Lower lobe of right lung (tissue), 2 donors: ENCODE data around the gene PCDHGB1. TPM values are rescaled to one million over a fixed set of nuclear protein-coding genes. Genes with fewer than 3 reads are reported as not detected.

Source experiments
- ATAC-seq, 2 donors: fragments of 200-7000 bp; cut with Tn5 transposase; one replicate each; pipeline ENCODE4 v1.9.1; 2020 to 2022; ENCODE audit warnings: mild to moderate bottlenecking in 2 of 2, moderate library complexity in 2 of 2
- DNase-seq: peaks from one replicate; pipeline ENCODE4 v3.0.0-alpha.2; 2020
- H3K27ac ChIP-seq: fragments of 200-600 bp; one replicate; pipeline ENCODE4 v1.8.0; 2022
- H3K27me3 ChIP-seq: fragments of 200-600 bp; one replicate; pipeline ENCODE4 v1.8.0; 2022; ENCODE audit warnings: low read depth
- H3K36me3 ChIP-seq: fragments of 200-600 bp; one replicate; pipeline ENCODE4 v1.8.0; 2022; ENCODE audit warnings: mild to moderate bottlenecking
- H3K4me1 ChIP-seq: fragments of 200-600 bp; one replicate; pipeline ENCODE4 v1.8.0; 2022
- H3K4me3 ChIP-seq: fragments of 200-600 bp; one replicate; pipeline ENCODE4 v1.8.0; 2022; ENCODE audit warnings: mild to moderate bottlenecking
- H3K9me3 ChIP-seq: fragments of 200-600 bp; one replicate; pipeline ENCODE4 v1.8.0; 2022
- intact Hi-C: fragments of 100-400 bp; cut with DNase I; formaldehyde crosslinking; loops from one replicate; pipeline ENCODE4 v1.11.0; 2022
- total RNA-seq: library from RNA; stranded (reverse); fragmentation: NEBNext Ultra II Directional; extraction: Animal tissue kit (Norgen Biotek cat#: 25700); gene quantifications from one replicate; pipeline ENCODE4 v1.2.1, GENCODE V29; 2021
- TF ChIP-seq, protein P1 (sequence below): fragments of 200-600 bp; IDR thresholded peaks from one replicate; pipeline ENCODE4 v1.8.0; 2022; ENCODE audit warnings: antibody characterized with exemption, mild to moderate bottlenecking
- donor health status: DM: no; HTN: yes; CAD: no; lungs with severe emphysema.

PCDHGB1 gene
- total RNA-seq, 1 donor from 2014 or later: 1.8 TPM

DNA sequence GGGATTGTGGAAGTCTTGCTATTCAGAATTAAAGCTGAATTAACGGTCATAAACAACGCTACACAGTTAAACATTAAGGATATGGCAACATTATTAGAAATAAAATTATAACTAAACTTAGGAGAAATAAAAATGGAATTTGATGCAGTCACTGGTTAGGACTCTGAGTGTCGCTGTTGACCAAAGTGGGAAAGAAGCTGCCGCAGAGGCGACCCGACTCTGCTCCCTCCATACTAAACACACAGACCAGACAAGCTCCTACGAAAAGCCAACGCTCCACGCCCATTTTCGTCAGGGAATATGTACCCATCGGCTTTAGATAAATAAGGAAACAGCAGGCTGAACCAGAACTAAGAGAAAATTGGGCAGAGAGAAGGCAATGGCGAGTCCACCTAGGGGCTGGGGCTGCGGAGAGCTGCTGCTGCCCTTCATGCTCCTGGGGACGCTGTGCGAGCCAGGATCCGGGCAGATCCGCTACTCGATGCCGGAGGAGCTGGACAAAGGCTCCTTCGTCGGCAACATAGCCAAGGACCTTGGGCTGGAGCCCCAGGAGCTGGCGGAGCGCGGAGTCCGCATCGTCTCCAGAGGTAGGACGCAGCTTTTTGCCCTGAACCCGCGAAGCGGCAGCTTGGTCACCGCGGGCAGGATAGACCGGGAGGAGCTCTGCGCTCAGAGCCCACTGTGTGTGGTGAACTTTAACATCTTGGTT, 14.2 kb downstream of the PCDHGB1 start, which contains the start of gene PCDHGA5:
TSS of gene PCDHGA5 (plus strand) at position 211 of the 709 bp plus-strand sequence. CDS start at position 380, 169 bp downstream.
- Histone ChIP-seq H3K9me3 (peaks cover 79% of the 10 kb centered on the region), H3K4me1 (no peaks in the 10 kb centered on the region), H3K36me3 (no peaks in the 10 kb centered on the region), H3K27me3 (peaks cover 49% of the 10 kb centered on the region), H3K27ac (no peak within 1 kb of the TSS), H3K4me3 (peak within 1 kb of the TSS; percentile 28)
- DNase-seq (no peak), ATAC-seq (no peak)
- TF ChIP-seq, protein P1, sequence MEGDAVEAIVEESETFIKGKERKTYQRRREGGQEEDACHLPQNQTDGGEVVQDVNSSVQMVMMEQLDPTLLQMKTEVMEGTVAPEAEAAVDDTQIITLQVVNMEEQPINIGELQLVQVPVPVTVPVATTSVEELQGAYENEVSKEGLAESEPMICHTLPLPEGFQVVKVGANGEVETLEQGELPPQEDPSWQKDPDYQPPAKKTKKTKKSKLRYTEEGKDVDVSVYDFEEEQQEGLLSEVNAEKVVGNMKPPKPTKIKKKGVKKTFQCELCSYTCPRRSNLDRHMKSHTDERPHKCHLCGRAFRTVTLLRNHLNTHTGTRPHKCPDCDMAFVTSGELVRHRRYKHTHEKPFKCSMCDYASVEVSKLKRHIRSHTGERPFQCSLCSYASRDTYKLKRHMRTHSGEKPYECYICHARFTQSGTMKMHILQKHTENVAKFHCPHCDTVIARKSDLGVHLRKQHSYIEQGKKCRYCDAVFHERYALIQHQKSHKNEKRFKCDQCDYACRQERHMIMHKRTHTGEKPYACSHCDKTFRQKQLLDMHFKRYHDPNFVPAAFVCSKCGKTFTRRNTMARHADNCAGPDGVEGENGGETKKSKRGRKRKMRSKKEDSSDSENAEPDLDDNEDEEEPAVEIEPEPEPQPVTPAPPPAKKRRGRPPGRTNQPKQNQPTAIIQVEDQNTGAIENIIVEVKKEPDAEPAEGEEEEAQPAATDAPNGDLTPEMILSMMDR: no peak
- intact Hi-C loops: no loop called here

DNA sequence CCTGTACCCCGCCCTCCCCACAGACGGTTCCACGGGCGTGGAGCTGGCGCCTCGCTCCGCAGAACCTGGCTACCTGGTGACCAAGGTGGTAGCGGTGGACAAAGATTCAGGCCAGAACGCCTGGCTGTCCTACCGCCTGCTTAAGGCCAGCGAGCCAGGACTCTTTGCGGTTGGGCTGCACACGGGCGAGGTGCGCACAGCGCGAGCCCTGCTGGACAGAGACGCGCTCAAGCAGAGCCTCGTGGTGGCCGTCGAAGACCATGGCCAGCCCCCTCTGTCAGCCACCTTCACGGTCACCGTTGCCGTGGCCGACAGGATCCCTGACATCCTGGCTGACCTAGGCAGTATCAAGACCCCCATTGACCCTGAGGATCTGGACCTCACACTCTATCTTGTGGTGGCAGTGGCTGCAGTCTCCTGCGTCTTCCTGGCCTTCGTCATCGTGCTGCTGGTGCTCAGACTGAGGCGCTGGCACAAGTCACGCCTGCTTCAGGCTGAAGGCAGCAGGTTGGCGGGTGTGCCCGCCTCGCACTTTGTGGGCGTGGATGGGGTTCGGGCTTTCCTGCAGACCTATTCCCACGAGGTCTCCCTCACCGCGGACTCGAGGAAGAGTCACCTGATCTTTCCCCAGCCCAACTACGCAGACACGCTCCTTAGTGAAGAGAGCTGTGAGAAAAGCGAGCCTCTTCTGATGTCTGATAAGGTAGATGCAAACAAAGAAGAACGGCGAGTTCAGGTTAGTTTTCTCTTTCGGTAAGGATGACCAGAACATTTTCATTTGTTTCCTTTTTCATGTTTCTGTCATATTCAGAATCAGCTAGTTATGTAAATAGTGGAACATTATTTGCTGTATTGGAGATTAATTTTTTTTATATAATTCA, 16.4 kb downstream of the PCDHGB1 start:
- no peak for DNase-seq
- Histone ChIP-seq H3K27me3 (peaks cover 47% of the 10 kb centered on the region), H3K4me3 (no peak overlapping the region)

DNA sequence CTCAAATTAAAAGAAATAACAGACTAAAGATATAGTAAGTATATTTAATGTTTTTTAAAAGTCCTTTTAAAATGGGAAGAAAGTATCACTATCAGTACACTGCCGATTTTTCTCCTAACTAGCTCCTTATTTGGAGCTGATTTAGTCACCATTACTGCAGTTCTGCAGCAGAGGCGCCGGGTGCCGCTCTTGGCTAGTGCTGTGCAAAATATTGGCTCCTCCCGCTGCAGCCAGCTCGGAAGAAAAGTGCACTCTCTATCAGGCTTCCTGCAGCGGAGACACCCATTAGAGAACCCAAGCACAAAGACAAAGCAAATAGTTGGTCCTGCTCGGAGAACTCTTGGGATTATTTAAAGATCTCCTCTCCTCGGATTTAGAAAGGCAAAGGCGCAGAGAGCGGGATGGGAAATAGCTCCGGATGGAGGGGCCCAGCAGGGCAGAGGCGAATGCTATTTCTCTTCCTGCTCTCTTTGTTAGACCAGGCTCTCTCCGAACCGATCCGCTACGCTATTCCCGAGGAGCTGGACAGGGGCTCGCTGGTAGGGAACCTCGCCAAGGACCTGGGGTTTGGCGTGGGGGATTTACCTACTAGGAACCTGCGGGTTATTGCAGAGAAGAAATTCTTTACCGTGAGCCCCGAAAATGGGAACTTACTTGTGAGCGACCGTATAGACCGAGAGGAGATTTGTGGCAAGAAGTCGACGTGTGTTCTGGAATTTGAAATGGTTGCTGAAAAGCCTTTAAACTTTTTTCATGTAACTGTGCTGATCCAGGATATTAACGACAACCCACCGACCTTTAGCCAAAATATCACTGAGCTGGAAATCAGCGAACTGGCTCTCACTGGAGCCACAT, 20.3 kb downstream of the PCDHGB1 start, which contains the start of gene PCDHGB3:
TSS of gene PCDHGB3 (plus strand) at position 249 of the 855 bp plus-strand sequence. CDS start at position 402, 153 bp downstream.
- ATAC-seq: peak; percentile 59 to 68
- DNase-seq: no peak
- peaks cover 84% of the 10 kb centered on the region for H3K9me3 ChIP-seq
- peaks cover 40% of the 10 kb centered on the region for H3K27me3 ChIP-seq
- no peaks in the 10 kb centered on the region for H3K36me3 ChIP-seq
- peak within 1 kb of the TSS; percentile 34 for H3K4me3 ChIP-seq
- TF ChIP-seq, protein P1: no peak
- no peak within 1 kb of the TSS for H3K27ac ChIP-seq
- no peaks in the 10 kb centered on the region for H3K4me1 ChIP-seq
- intact Hi-C loops: no loop called here

More for the DNA sequence above, 16.4 kb downstream of the PCDHGB1 start:
- ATAC-seq: no peak
- H3K9me3 ChIP-seq: peaks cover 80% of the 10 kb centered on the region
- intact Hi-C loops: no loop called here
- H3K36me3 ChIP-seq: no peaks in the 10 kb centered on the region
- TF ChIP-seq, protein P1: no peak
- H3K4me1 ChIP-seq: no peaks in the 10 kb centered on the region
- no peak overlapping the region for H3K27ac ChIP-seq

DNA sequence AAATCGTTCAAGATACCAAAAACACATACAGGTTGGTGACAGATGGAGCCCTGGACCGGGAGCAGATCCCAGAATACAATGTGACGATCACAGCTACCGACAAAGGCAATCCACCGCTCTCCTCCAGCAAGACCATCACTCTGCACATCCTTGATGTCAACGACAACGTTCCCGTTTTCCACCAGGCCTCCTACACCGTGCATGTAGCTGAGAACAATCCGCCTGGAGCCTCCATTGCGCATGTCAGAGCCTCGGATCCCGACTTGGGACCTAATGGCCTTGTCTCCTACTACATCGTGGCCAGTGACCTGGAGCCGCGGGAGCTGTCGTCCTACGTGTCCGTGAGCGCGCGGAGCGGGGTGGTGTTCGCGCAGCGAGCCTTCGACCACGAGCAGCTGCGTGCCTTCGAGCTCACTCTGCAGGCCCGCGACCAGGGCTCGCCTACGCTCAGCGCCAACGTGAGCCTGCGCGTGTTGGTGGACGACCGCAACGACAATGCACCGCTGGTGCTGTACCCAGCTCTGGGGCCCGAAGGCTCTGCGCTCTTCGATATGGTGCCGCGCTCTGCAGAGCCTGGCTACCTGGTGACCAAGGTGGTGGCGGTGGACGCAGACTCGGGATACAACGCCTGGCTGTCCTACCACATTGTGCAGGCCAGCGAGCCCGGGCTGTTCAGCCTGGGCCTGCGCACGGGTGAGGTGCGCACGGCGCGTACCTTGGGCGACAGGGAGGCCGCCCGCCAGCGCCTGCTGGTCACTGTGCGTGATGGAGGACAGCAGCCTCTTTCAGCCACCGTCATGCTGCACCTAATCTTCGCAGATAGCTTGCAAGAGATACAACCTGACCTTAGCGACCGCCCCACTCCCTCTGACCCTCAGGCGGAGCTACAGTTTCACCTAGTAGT, 21.9 kb downstream of the PCDHGB1 start:
- no peaks in the 10 kb centered on the region for H3K4me1 ChIP-seq
- H3K9me3 ChIP-seq: peaks cover 70% of the 10 kb centered on the region
- intact Hi-C loops: no loop called here
- TF ChIP-seq, protein P1: no peak
- peaks cover 27% of the 10 kb centered on the region for H3K27me3 ChIP-seq
- DNase-seq (no peak), ATAC-seq (no peak)
- H3K36me3 ChIP-seq: no peaks in the 10 kb centered on the region
- H3K27ac ChIP-seq: no peak overlapping the region
- no peak overlapping the region for H3K4me3 ChIP-seq
